Thymus (tissue), 14 donors: ENCODE data around the gene NLGN1. TPM values are rescaled to one million over a fixed set of nuclear protein-coding genes. Genes with fewer than 3 reads are reported as not detected.
A peak's percentile ranks its signal among the peaks of the same experiment; 100 is the strongest.
"Not testable (repeated sequence)": the region's sequence is repeated elsewhere in the genome, so short reads cannot be mapped to it uniquely, and the experiment has no call there.

Experiments used
- DNase-seq, 9 donors: peaks; one replicate each; pipeline ENCODE4 v3.0.0-alpha.2; 2013; ENCODE audit warnings: low spot score in 9 of 9, low read depth in 6 of 9, missing footprints in 1 of 9
- H3K27ac ChIP-seq, 2 donors: one replicate each; pipeline ENCODE4 v1.5.1; 2013; ENCODE audit warnings: control low read depth in 1 of 2, low read depth in 1 of 2, low read length in 1 of 2, mild to moderate bottlenecking in 1 of 2, moderate library complexity in 1 of 2
- H3K27me3 ChIP-seq, 2 donors: one replicate each; pipeline ENCODE4 v1.5.1; 2013; ENCODE audit warnings: low read length in 1 of 2; ENCODE audit not compliant: control insufficient read depth in 2 of 2, insufficient read depth in 1 of 2
- H3K36me3 ChIP-seq, 2 donors: one replicate each; pipeline ENCODE4 v1.5.1; 2013; ENCODE audit warnings: low read length in 1 of 2, mild to moderate bottlenecking in 1 of 2, moderate library complexity in 1 of 2; ENCODE audit not compliant: control insufficient read depth in 2 of 2, insufficient read depth in 2 of 2
- H3K4me1 ChIP-seq, 2 donors: one replicate each; pipeline ENCODE4 v1.5.1; 2013; ENCODE audit warnings: low read length in 2 of 2; ENCODE audit not compliant: control insufficient read depth in 2 of 2, insufficient read depth in 2 of 2
- H3K4me3 ChIP-seq, 2 donors: one replicate each; pipeline ENCODE4 v1.5.1; 2013; ENCODE audit warnings: low read length in 2 of 2, control low read depth in 1 of 2, mild to moderate bottlenecking in 1 of 2
- H3K9me3 ChIP-seq, 2 donors: one replicate each; pipeline ENCODE4 v1.5.1; 2013; ENCODE audit warnings: low read length in 1 of 2, mild to moderate bottlenecking in 1 of 2; ENCODE audit not compliant: control insufficient read depth in 2 of 2, insufficient read depth in 1 of 2
- WGBS: extraction: QIAGEN DNeasy Blood & Tissue Kit; methylation state at CpG from one replicate; pipeline ENCODE4 v1.1.7; 2013; 5-methylcytosine and 5-hydroxymethylcytosine counted together
- long read RNA-seq, 10 donors: transcript quantifications; one replicate each; lab custom pipeline, GENCODE V29; 2026
- polyA plus RNA-seq: library from polyadenylated mRNA; stranded (reverse); fragments of 200-250 nt; gene quantifications from one replicate; pipeline ENCODE4 v1.2.3, GENCODE V29; 2013
- total RNA-seq: library from RNA; stranded (reverse); fragments of 120-200 nt; gene quantifications from one replicate; pipeline ENCODE4 v1.2.4, GENCODE V29; 2013
- donor health status: healthy.

The NLGN1 gene
- 0.90 TPM for total RNA-seq
- 0.16 TPM for polyA plus RNA-seq
- long read RNA-seq, donor 1: 0 reads
- long read RNA-seq, donor 2: 0 reads
- long read RNA-seq, donor 3: 0 reads
- long read RNA-seq, donor 4: 0 reads
- long read RNA-seq, donor 5: 0 reads
- long read RNA-seq, donor 6, partial matches to known transcripts: 0 of 1 reads
- long read RNA-seq, donor 6, other reads (novel, unspliced or antisense): 0 of 1 reads
- long read RNA-seq, donor 7: 0 reads
- long read RNA-seq, donor 8: 0 reads
- long read RNA-seq, donor 9: 0 reads
- long read RNA-seq, donor 10: 0 reads

- H3K36me3 ChIP-seq: no peaks in the 10 kb centered on the region
- peak within 1 kb of the TSS; percentile 47 to 58 for H3K4me3 ChIP-seq
- peaks cover 0 to 1% of the 10 kb centered on the region in 2 donors for H3K9me3 ChIP-seq
- peaks cover 4 to 24% of the 10 kb centered on the region in 2 donors for H3K4me1 ChIP-seq
- WGBS: under 1% methylated on average over 70 of the region's 70 CpGs
- H3K27ac ChIP-seq: no peak within 1 kb of the TSS
- peak in 1 of 9 donors; percentile 21 for DNase-seq
- H3K27me3 ChIP-seq: peaks cover 26 to 60% of the 10 kb centered on the region in 2 donors
Observed at GRCh38 chr3:173397161-173398110, at the start of gene NLGN1. Gene NLGN1, plus strand, starts transcription at chr3:173397744.

DNA sequence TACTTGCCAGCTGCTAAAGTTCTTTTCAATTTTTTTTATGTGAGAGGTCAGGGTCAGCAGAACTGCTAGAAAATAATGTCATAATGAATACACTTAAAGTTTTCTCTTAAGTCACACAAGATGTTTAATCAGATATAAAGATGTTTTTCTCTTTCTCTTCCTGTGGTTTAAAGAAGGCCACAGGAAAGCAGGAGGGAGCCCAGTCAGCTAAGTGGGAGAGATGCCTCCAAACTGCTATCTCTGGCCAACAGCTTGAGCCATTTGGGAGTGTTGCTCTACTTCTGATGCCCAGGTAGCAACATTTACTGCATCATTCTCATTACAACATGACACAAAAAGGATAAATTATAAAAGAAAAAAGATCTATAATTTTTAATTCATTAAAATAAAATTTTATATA is 45.7 kb upstream of the NLGN1 start:
- peaks cover 0 to 3% of the 10 kb centered on the region in 2 donors for H3K9me3 ChIP-seq
- H3K27ac ChIP-seq: no peak overlapping the region
- H3K4me1 ChIP-seq: no peaks in the 10 kb centered on the region
- H3K27me3 ChIP-seq: no peaks in the 10 kb centered on the region
- no peak overlapping the region for H3K4me3 ChIP-seq
- DNase-seq: no peak
- H3K36me3 ChIP-seq: no peaks in the 10 kb centered on the region

DNA sequence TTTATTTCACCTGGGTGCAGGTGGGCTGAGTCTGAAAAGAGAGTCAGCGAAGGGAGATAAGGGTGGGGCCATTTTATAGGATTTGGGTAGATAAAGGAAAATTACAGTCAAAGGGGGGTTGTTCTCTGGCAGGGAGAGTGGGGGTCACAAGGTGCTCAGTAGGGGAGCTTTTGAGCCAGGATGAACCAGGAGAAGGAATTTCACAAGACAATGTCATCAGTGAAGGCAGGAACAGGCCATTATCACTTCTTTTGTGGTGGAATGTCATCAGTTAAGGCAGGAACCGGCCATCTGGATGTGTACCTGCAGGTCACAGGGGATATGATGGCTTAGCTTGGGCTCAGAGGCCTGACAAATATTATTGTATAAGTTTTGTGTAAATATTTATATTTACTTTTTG is 44.4 kb upstream of the NLGN1 start:
- DNase-seq, H3K4me1 ChIP-seq, H3K4me3 ChIP-seq, H3K27ac ChIP-seq, H3K9me3 ChIP-seq, H3K36me3 ChIP-seq, H3K27me3 ChIP-seq: not testable (repeated sequence)
- 94% methylated on average over 2 of the region's 2 CpGs for WGBS

GRCh38 chr3:173354124-173354523 is 43.4 kb upstream of the NLGN1 start:
- H3K4me3 ChIP-seq: no peak overlapping the region
- no peak overlapping the region for H3K27ac ChIP-seq
- H3K4me1 ChIP-seq: no peaks in the 10 kb centered on the region
- H3K9me3 ChIP-seq: peaks cover 0 to 3% of the 10 kb centered on the region in 2 donors
- no peaks in the 10 kb centered on the region for H3K36me3 ChIP-seq
- 65% methylated on average over 5 of the region's 5 CpGs for WGBS
- no peaks in the 10 kb centered on the region for H3K27me3 ChIP-seq
- no peak for DNase-seq

DNA sequence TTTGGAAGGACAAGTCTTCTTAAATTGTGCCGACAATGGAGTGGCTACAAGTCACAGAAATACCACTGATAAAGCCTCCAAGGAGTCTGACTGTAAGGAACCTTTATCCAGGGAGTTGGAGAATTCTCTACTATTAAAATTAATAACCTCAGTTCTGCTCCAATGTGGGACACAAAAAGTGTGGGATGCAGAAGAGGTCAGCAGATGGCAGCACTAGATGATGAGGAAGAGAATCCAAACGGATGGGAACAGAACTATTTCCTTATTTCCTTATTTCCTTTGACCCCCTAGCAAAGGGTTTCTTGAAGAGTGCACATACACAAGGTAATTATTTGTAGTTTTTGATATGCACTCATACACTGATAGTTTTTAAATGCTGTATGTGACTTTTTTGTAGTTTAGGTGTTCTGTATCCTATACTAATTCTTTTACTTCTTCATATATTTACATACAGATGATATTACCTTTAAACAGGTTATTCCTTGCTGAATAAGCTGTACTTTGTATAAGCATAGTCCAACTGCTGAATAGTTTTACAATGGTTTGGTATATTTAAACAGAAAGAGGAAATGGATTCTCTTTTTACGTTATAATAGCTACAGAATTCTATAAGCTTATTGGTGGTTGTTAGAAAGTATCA is 25.6 kb upstream of the NLGN1 start:
- no peaks in the 10 kb centered on the region for H3K9me3 ChIP-seq
- no peaks in the 10 kb centered on the region for H3K4me1 ChIP-seq
- 55% methylated on average over 3 of the region's 3 CpGs for WGBS
- no peak overlapping the region for H3K27ac ChIP-seq
- DNase-seq: no peak
- H3K4me3 ChIP-seq: no peak overlapping the region
- H3K36me3 ChIP-seq: no peaks in the 10 kb centered on the region
- no peaks in the 10 kb centered on the region for H3K27me3 ChIP-seq

DNA sequence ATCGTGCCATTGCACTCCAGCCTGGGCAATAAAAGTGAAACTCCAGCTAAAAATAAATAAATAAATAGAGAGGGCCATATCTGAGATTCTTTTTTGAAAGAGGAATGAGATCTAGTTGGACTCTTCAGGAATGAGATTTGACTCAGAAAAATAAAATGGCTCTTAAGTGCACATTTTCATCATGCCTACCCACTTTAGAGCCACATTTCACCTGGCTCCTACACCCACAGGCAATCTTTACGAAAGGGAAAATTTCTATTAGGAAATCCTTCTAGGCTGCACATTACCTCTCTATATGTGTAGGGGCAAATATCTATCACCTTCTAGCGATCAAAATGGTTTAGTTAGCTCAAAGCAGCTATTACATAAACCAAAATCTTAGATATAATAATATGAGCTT is 16.9 kb upstream of the NLGN1 start:
- DNase-seq: no peak
- WGBS: 93% methylated on average over 3 of the region's 3 CpGs
- no peak overlapping the region for H3K4me3 ChIP-seq

GRCh38 chr3:173381936-173382335 is 15.6 kb upstream of the NLGN1 start:
- not testable (repeated sequence) for H3K4me1 ChIP-seq, H3K9me3 ChIP-seq, H3K36me3 ChIP-seq, H3K4me3 ChIP-seq, DNase-seq, H3K27me3 ChIP-seq, H3K27ac ChIP-seq
- 92% methylated on average over 5 of the region's 5 CpGs for WGBS

More for the DNA sequence above, 16.9 kb upstream of the NLGN1 start:
- no peak overlapping the region for H3K27ac ChIP-seq
- H3K9me3 ChIP-seq: no peaks in the 10 kb centered on the region
- no peaks in the 10 kb centered on the region for H3K36me3 ChIP-seq
- no peaks in the 10 kb centered on the region for H3K27me3 ChIP-seq
- no peaks in the 10 kb centered on the region for H3K4me1 ChIP-seq

DNA sequence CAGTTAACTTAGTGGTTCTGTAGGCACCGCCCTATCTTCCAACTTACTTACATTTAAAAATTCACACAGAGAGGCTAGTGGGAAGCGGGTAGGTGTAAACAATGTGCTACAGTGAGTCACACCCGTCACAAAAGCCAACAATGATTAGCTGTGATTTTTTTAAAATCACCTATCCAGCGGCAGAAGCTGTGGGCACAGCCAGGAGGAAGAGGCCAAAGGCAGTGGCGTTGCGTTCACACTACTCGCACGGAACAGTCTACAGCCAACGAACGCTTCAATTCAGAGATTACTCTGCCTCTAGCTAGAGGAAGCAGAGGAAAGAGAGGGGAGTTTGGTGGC is 2.5 kb upstream of the NLGN1 start:
- no peaks in the 10 kb centered on the region for H3K36me3 ChIP-seq
- H3K27me3 ChIP-seq: peaks cover 26 to 54% of the 10 kb centered on the region in 2 donors
- peaks cover 0 to 1% of the 10 kb centered on the region in 2 donors for H3K9me3 ChIP-seq
- peak in 1 of 9 donors; percentile 15 for DNase-seq
- H3K4me3 ChIP-seq: peak overlapping the region; percentile 47 to 58
- peak overlapping the region in 1 of 2 donors; percentile 25 for H3K27ac ChIP-seq
- H3K4me1 ChIP-seq: peaks cover 4 to 24% of the 10 kb centered on the region in 2 donors
- 1% methylated on average over 10 of the region's 10 CpGs for WGBS
